OCI-LY1 (cell line): ENCODE data around the gene ZNF248.

Source experiments
- CTCF ChIP-seq: fragments of 200-600 bp; sonication (generic), shearing (Covaris generic); IDR thresholded peaks from 2 replicates; pipeline ENCODE4 v1.5.1; 2017; ENCODE audit warnings: mild to moderate bottlenecking, antibody characterized with exemption, low read length, moderate library complexity, mixed read lengths
- EZH2 ChIP-seq: fragments of 200-600 bp; sonication (generic), shearing (Covaris generic); IDR thresholded peaks from 2 replicates; pipeline ENCODE4 v1.8.0; 2017; ENCODE audit warnings: borderline replicate concordance, mixed run types, mild to moderate bottlenecking, antibody characterized with exemption, low read length, moderate library complexity, mixed read lengths

- no peak for TF ChIP-seq CTCF
- no peak for TF ChIP-seq EZH2
These were observed 39.0 kb upstream of the ZNF248 start for GRCh38 chr10:37896436-37896835.
